Measurements from ENCODE around the gene GPRC5A. TPM values are rescaled to one million over a fixed set of nuclear protein-coding genes. Genes with fewer than 3 reads are reported as not detected.

GPRC5A gene
- total RNA-seq, 1 donor from 2014 or later, result 28.7 TPM

DNA sequence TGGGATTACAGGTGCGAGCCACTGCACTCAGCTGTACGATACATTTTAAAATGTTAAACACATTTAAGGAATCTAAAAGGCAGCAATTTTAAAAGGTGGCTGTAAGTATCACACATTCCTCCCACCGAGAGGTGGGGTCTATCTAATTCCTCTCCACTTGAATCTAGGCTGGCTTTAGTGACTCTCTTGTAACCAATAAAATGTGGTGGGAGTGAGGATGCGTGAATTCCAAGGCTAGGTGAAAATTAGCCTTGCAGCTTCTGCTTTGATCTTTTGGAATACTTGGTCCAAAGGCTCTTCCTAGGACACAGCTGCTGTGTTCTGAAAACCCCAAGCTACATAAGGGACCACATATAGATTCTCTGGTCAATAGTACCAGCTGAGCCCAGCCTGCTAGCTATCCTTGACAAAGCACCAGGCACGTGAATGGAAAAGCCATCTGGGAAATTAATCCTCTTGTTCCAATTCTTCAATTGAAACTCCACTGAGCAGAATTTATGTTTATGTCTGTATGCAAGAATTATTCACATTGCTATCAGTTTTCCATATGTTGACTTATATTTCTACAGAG is 69.4 kb downstream of the GPRC5A start:
- H3K27me3 ChIP-seq (ENCODE audit: control insufficient read depth, insufficient read depth, low read length), result no peaks in the 10 kb centered on the region
- H3K4me3 ChIP-seq (ENCODE audit: low read depth, low read length), result no peak overlapping the region
- no peaks in the 10 kb centered on the region for H3K36me3 ChIP-seq (ENCODE audit: control insufficient read depth, insufficient read depth, low read length)
- TF ChIP-seq CTCF (IDR thresholded peaks at IDR 0.05; ENCODE audit: insufficient read depth, low read length, poor library complexity, severe bottlenecking), result no peak
- no peak for DNase-seq (ENCODE audit: low read depth)

- Histone ChIP-seq H3K4me3 (ENCODE audit: low read depth, low read length) (no peak overlapping the region), H3K27me3 (ENCODE audit: control insufficient read depth, insufficient read depth, low read length) (no peaks in the 10 kb centered on the region), H3K36me3 (ENCODE audit: control insufficient read depth, insufficient read depth, low read length) (no peaks in the 10 kb centered on the region)
- DNase-seq (ENCODE audit: low read depth), result no peak
- no peak for TF ChIP-seq CTCF (IDR thresholded peaks at IDR 0.05; ENCODE audit: insufficient read depth, low read length, poor library complexity, severe bottlenecking)
These were observed 72.9 kb downstream of the GPRC5A start for GRCh38 chr12:12964255-12964654.

GRCh38 chr12:12965836-12966235 is 74.5 kb downstream of the GPRC5A start:
- no peak for TF ChIP-seq CTCF (IDR thresholded peaks at IDR 0.05; ENCODE audit: insufficient read depth, low read length, poor library complexity, severe bottlenecking)
- no peak for DNase-seq (ENCODE audit: low read depth)
- Histone ChIP-seq H3K4me3 (ENCODE audit: low read depth, low read length) (no peak overlapping the region), H3K36me3 (ENCODE audit: control insufficient read depth, insufficient read depth, low read length) (no peaks in the 10 kb centered on the region), H3K27me3 (ENCODE audit: control insufficient read depth, insufficient read depth, low read length) (no peaks in the 10 kb centered on the region)

Other genes starting within 250 kb of the GPRC5A start
- 0.27 and 0.84 TPM in 2 replicates for gene GPR19, start 195.4 kb upstream of the GPRC5A start, total RNA-seq
- gene CDKN1B, start 174.2 kb upstream of the GPRC5A start, total RNA-seq, result 25.5 and 26.5 TPM in 2 replicates
- gene APOLD1, start 105.9 kb upstream of the GPRC5A start, total RNA-seq, result 1.4 and 2.0 TPM in 2 replicates
- 59.0 and 63.7 TPM in 2 replicates for gene DDX47, start 78.2 kb upstream of the GPRC5A start, total RNA-seq
- not detected in 2 replicates for gene GPRC5D, start 60.6 kb downstream of the GPRC5A start, total RNA-seq
- gene HEBP1, start 108.7 kb downstream of the GPRC5A start, total RNA-seq, result 14.7 and 19.4 TPM in 2 replicates
- gene FAM234B, start 152.8 kb downstream of the GPRC5A start, total RNA-seq, result 4.8 and 5.0 TPM in 2 replicates
- gene GSG1, start 212.1 kb downstream of the GPRC5A start, total RNA-seq, result not detected in 2 replicates